Measurements from ENCODE around the gene ATG7. TPM values are rescaled to one million over a fixed set of nuclear protein-coding genes. Genes with fewer than 3 reads are reported as not detected.

The ATG7 gene
- total and polyA plus RNA-seq, 2 experiments from 2014 or later = 18.4 to 38.6 TPM

GRCh38 chr3:11554236-11554610 lies 282.0 kb downstream of the ATG7 start:
- Histone ChIP-seq H4K20me1 (ENCODE audit: insufficient read depth, poor library complexity, severe bottlenecking) (peaks cover 11% of the 10 kb centered on the region), H3K36me3 (replicated peaks; ENCODE audit: insufficient read depth, low read depth) (no peaks in the 10 kb centered on the region), H3K4me2 (no peak overlapping the region), H3K9me3 (ENCODE audit: low read depth) (no peaks in the 10 kb centered on the region), H3K27me3 (no peaks in the 10 kb centered on the region), H3K9me2 (replicated peaks; ENCODE audit: insufficient read depth) (no peaks in the 10 kb centered on the region), H3K79me2 (peaks cover 19% of the 10 kb centered on the region), H2AFZ (no peak overlapping the region), H3K4me3 (no peak overlapping the region), H3K4me1 (ENCODE audit: insufficient read depth) (peaks cover 12% of the 10 kb centered on the region), H3K27ac (no peak overlapping the region)
- DNase-seq (ENCODE audit: low spot score) = no peak
- WGBS (ENCODE audit: low lambda C conversion rate, missing lambda C conversion rate) = 87% methylated on average over 3 of the region's 3 CpGs
- TF ChIP-seq CTCF (IDR thresholded peaks at IDR 0.05; ENCODE audit: poor library complexity) (no peak), EZH2 (IDR thresholded peaks at IDR 0.05; ENCODE audit: borderline replicate concordance) (no peak), EZH2phosphoT487 (IDR thresholded peaks at IDR 0.05; ENCODE audit: low read depth, severe bottlenecking, unreplicated experiment) (no peak)

- Histone ChIP-seq H2AFZ (no peak overlapping the region), H3K27me3 (no peaks in the 10 kb centered on the region), H3K4me1 (ENCODE audit: insufficient read depth) (peaks cover 12% of the 10 kb centered on the region), H3K79me2 (peaks cover 22% of the 10 kb centered on the region), H4K20me1 (ENCODE audit: insufficient read depth, poor library complexity, severe bottlenecking) (peaks cover 11% of the 10 kb centered on the region), H3K9me2 (replicated peaks; ENCODE audit: insufficient read depth) (no peaks in the 10 kb centered on the region), H3K4me2 (no peak overlapping the region), H3K9me3 (ENCODE audit: low read depth) (no peaks in the 10 kb centered on the region), H3K4me3 (no peak overlapping the region), H3K36me3 (replicated peaks; ENCODE audit: insufficient read depth, low read depth) (no peaks in the 10 kb centered on the region), H3K27ac (no peak overlapping the region)
- WGBS (ENCODE audit: low lambda C conversion rate, missing lambda C conversion rate) = over 99% methylated on average over 12 of the region's 12 CpGs
- TF ChIP-seq EZH2phosphoT487 (IDR thresholded peaks at IDR 0.05; ENCODE audit: low read depth, severe bottlenecking, unreplicated experiment) = no peak
- TF ChIP-seq EZH2 (IDR thresholded peaks at IDR 0.05; ENCODE audit: borderline replicate concordance) = no peak
- TF ChIP-seq CTCF (IDR thresholded peaks at IDR 0.05; ENCODE audit: poor library complexity) = no peak
- DNase-seq (ENCODE audit: low spot score) = no peak
These were observed 282.5 kb downstream of the ATG7 start for GRCh38 chr3:11554666-11555065.

GRCh38 chr3:11555211-11555782 lies 283.1 kb downstream of the ATG7 start:
- Histone ChIP-seq H2AFZ (no peak overlapping the region), H4K20me1 (ENCODE audit: insufficient read depth, poor library complexity, severe bottlenecking) (peaks cover 11% of the 10 kb centered on the region), H3K9me3 (ENCODE audit: low read depth) (no peaks in the 10 kb centered on the region), H3K27ac (no peak overlapping the region), H3K9me2 (replicated peaks; ENCODE audit: insufficient read depth) (no peaks in the 10 kb centered on the region), H3K4me2 (no peak overlapping the region), H3K4me3 (no peak overlapping the region), H3K36me3 (replicated peaks; ENCODE audit: insufficient read depth, low read depth) (no peaks in the 10 kb centered on the region), H3K27me3 (no peaks in the 10 kb centered on the region), H3K79me2 (peaks cover 25% of the 10 kb centered on the region), H3K4me1 (ENCODE audit: insufficient read depth) (peaks cover 12% of the 10 kb centered on the region)
- WGBS (ENCODE audit: low lambda C conversion rate, missing lambda C conversion rate) = 98% methylated on average over 10 of the region's 13 CpGs
- no peak for DNase-seq (ENCODE audit: low spot score)
- TF ChIP-seq EZH2phosphoT487 (IDR thresholded peaks at IDR 0.05; ENCODE audit: low read depth, severe bottlenecking, unreplicated experiment) = no peak
- no peak for TF ChIP-seq EZH2 (IDR thresholded peaks at IDR 0.05; ENCODE audit: borderline replicate concordance)
- TF ChIP-seq CTCF (IDR thresholded peaks at IDR 0.05; ENCODE audit: poor library complexity) = no peak

Data from hepatocyte (in vitro differentiated cells).